ENCODE measurements around the gene DNAJC13. TPM values are rescaled to one million over a fixed set of nuclear protein-coding genes. Genes with fewer than 3 reads are reported as not detected.

The DNAJC13 gene
- total and polyA plus RNA-seq, 2 donors, result 9.9 to 21.0 TPM

DNA sequence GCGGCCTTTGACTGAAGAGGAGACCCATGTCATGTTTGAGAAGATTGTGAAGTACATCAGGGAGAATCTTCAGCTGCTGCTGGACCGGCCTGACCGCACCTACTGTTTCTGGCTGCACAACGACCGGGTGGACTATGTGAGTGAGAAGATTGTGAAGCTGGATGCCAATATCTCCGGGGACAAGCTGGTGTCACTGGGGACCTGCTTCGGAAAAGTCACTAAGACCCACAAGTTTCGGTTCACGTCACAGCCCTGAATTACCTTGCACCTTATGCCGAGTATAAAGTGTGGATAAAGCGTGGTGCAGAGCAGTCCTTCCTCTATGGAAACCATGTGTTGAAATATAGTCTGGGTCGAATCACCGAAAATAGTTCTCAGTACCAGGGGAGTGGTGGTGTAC lies 16.0 kb upstream of the DNAJC13 start:
- Histone ChIP-seq H3K27me3 (ENCODE audit: control insufficient read depth in 2 of 2, insufficient read depth in 1 of 2, low read length in 1 of 2) (no peaks in the 10 kb centered on the region), H3K27ac (ENCODE audit: low read depth in 1 of 2, low read length in 1 of 2) (no peak overlapping the region), H3K4me1 (ENCODE audit: control insufficient read depth in 2 of 2, insufficient read depth in 2 of 2, low read length in 2 of 2) (no peaks in the 10 kb centered on the region), H3K36me3 (ENCODE audit: control insufficient read depth in 2 of 2, insufficient read depth in 2 of 2, low read length in 1 of 2) (no peaks in the 10 kb centered on the region), H3K4me3 (ENCODE audit: low read length in 2 of 2) (no peak overlapping the region), H3K9me3 (ENCODE audit: control insufficient read depth in 2 of 2, insufficient read depth in 1 of 2, low read length in 1 of 2) (peaks cover 0 to 3% of the 10 kb centered on the region in 2 donors)
- WGBS, result 97% methylated on average over 13 of the region's 13 CpGs
- DNase-seq (ENCODE audit: low read depth in 6 of 9, low spot score in 9 of 9), result no peak

DNA sequence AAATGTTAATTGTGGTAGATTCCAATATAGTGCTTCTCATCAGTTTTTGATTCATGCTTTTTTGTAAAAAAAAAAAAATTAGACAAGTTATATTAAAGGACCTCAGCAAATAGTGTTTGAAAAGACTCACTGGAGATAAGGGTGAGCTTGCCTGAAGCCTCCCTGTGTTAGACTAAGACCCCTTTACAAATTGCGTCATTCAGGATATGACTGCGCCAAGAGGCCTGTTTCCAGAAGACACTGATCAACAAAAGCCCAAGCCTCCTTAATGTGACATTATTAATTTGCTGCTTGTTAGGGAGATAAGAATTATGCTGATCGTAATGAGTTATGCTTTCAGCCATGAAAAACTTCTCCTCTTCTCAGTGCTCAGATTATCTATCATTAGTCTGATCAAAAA lies 13.0 kb upstream of the DNAJC13 start:
- no peak for DNase-seq (ENCODE audit: low read depth in 6 of 9, low spot score in 9 of 9)
- 97% methylated on average over 3 of the region's 3 CpGs for WGBS
- Histone ChIP-seq H3K27me3 (ENCODE audit: control insufficient read depth in 2 of 2, insufficient read depth in 1 of 2, low read length in 1 of 2) (no peaks in the 10 kb centered on the region), H3K9me3 (ENCODE audit: control insufficient read depth in 2 of 2, insufficient read depth in 1 of 2, low read length in 1 of 2) (no peaks in the 10 kb centered on the region), H3K36me3 (ENCODE audit: control insufficient read depth in 2 of 2, insufficient read depth in 2 of 2, low read length in 1 of 2) (no peaks in the 10 kb centered on the region), H3K4me1 (ENCODE audit: control insufficient read depth in 2 of 2, insufficient read depth in 2 of 2, low read length in 2 of 2) (no peaks in the 10 kb centered on the region), H3K27ac (ENCODE audit: low read depth in 1 of 2, low read length in 1 of 2) (no peak overlapping the region), H3K4me3 (ENCODE audit: low read length in 2 of 2) (no peak overlapping the region)

DNA sequence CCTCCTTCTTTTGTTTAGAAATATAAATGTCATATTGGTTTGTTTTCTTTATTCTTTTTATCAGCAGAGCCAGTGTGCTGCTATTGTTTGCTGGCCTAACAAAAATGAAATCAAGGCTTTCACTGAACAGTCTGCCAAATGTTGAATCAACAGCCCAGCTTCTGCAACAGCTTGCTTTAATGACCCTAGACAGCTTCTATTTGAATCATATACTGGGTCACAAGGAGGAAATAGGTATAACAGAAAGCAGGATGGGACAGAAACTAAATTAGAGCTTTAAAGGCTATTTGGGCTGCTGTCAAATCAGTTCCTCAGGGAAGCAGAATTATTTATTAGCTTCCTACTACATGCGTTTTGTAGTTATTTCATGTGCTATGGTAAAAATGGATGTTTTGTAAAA lies 12.1 kb upstream of the DNAJC13 start:
- Histone ChIP-seq H3K9me3 (ENCODE audit: control insufficient read depth in 2 of 2, insufficient read depth in 1 of 2, low read length in 1 of 2) (no peaks in the 10 kb centered on the region), H3K4me3 (ENCODE audit: low read length in 2 of 2) (no peak overlapping the region), H3K4me1 (ENCODE audit: control insufficient read depth in 2 of 2, insufficient read depth in 2 of 2, low read length in 2 of 2) (no peaks in the 10 kb centered on the region), H3K27me3 (ENCODE audit: control insufficient read depth in 2 of 2, insufficient read depth in 1 of 2, low read length in 1 of 2) (no peaks in the 10 kb centered on the region), H3K36me3 (ENCODE audit: control insufficient read depth in 2 of 2, insufficient read depth in 2 of 2, low read length in 1 of 2) (no peaks in the 10 kb centered on the region), H3K27ac (ENCODE audit: low read depth in 1 of 2, low read length in 1 of 2) (no peak overlapping the region)
- DNase-seq (ENCODE audit: low read depth in 6 of 9, low spot score in 9 of 9), result no peak
- 93% methylated on average over 1 of the region's 1 CpG for WGBS

DNA sequence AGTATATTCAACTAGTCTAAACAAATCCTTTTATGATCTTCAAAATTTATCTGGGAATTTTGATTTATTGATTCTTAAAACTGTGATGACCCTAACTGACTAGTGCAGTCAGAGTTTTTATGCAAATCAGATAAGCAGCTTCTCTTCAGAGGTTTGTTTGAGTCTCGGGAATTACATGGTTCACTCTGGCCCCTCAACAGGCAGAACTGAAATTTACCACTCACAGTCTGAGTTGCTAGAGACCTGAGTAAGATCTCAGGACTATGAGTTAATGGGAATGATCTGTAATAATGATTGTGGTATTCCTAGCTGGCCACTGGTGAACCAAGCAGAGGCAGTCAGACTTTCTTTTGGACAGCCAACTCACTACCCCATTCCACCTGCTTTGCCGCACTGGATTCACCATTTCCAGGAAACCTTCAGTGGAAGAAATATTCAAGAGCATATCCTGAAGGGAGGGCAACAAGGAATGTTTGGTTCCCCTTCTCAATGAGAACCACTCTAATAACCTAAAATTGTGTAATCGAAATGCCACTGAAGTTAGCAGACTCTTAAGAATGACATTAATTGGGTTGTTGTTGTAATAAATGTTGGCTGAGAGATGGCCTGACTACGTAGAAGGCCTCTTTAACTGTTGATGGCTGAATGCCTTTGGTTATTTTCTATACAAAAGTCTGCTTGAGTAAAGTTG lies 11.5 kb upstream of the DNAJC13 start:
- Histone ChIP-seq H3K36me3 (ENCODE audit: control insufficient read depth in 2 of 2, insufficient read depth in 2 of 2, low read length in 1 of 2) (no peaks in the 10 kb centered on the region), H3K4me3 (ENCODE audit: low read length in 2 of 2) (no peak overlapping the region), H3K9me3 (ENCODE audit: control insufficient read depth in 2 of 2, insufficient read depth in 1 of 2, low read length in 1 of 2) (no peaks in the 10 kb centered on the region), H3K4me1 (ENCODE audit: control insufficient read depth in 2 of 2, insufficient read depth in 2 of 2, low read length in 2 of 2) (no peaks in the 10 kb centered on the region), H3K27ac (ENCODE audit: low read depth in 1 of 2, low read length in 1 of 2) (no peak overlapping the region), H3K27me3 (ENCODE audit: control insufficient read depth in 2 of 2, insufficient read depth in 1 of 2, low read length in 1 of 2) (no peaks in the 10 kb centered on the region)
- WGBS, result 94% methylated on average over 4 of the region's 4 CpGs
- DNase-seq (ENCODE audit: low read depth in 6 of 9, low spot score in 9 of 9), result no peak

DNA sequence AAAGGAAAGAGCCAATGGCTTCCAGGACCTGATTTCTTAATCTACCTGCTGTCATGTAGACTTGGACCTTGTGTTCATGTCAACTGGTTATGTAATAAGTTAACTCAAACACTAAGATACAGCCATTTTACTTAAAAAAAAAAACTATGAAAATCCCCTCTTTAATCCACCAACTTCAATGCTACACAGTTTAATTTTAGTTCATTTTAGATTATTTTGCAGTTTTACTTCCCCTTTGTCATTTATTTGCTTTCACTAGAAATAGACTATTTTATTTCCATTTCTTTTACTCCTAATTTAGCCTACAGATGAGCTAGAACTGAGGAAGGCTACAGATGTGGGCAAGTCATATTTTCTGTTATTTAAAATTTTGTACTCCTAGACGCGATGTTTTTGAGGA lies 10.7 kb upstream of the DNAJC13 start:
- no peak overlapping the region for H3K27ac ChIP-seq (ENCODE audit: low read depth in 1 of 2, low read length in 1 of 2)
- H3K9me3 ChIP-seq (ENCODE audit: control insufficient read depth in 2 of 2, insufficient read depth in 1 of 2, low read length in 1 of 2), result no peaks in the 10 kb centered on the region
- H3K4me3 ChIP-seq (ENCODE audit: low read length in 2 of 2), result no peak overlapping the region
- DNase-seq (ENCODE audit: low read depth in 6 of 9, low spot score in 9 of 9), result no peak
- no peaks in the 10 kb centered on the region for H3K27me3 ChIP-seq (ENCODE audit: control insufficient read depth in 2 of 2, insufficient read depth in 1 of 2, low read length in 1 of 2)
- no peaks in the 10 kb centered on the region for H3K36me3 ChIP-seq (ENCODE audit: control insufficient read depth in 2 of 2, insufficient read depth in 2 of 2, low read length in 1 of 2)
- H3K4me1 ChIP-seq (ENCODE audit: control insufficient read depth in 2 of 2, insufficient read depth in 2 of 2, low read length in 2 of 2), result no peaks in the 10 kb centered on the region
- WGBS, result 97% methylated on average over 2 of the region's 2 CpGs

DNA sequence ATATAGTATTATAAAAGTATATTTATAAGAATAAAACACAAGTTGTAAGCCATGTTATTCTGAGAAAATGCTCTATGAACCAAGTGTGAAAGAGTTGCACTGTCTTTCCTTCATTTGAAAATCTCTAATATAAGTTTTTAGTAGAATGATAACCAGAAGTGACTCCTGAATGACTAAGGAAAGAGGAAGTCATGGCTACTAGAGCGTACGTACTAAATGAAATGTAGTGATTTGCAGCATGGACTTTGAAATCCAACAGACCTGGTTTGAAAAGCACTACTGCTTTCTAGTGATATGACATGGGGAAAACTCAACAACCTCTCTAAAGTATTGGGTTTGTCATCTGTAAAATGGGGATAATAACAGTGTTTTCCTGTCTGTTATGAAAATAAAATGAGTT lies 10.3 kb upstream of the DNAJC13 start:
- Histone ChIP-seq H3K27ac (ENCODE audit: low read depth in 1 of 2, low read length in 1 of 2) (no peak overlapping the region), H3K9me3 (ENCODE audit: control insufficient read depth in 2 of 2, insufficient read depth in 1 of 2, low read length in 1 of 2) (no peaks in the 10 kb centered on the region), H3K4me3 (ENCODE audit: low read length in 2 of 2) (no peak overlapping the region), H3K36me3 (ENCODE audit: control insufficient read depth in 2 of 2, insufficient read depth in 2 of 2, low read length in 1 of 2) (no peaks in the 10 kb centered on the region), H3K27me3 (ENCODE audit: control insufficient read depth in 2 of 2, insufficient read depth in 1 of 2, low read length in 1 of 2) (no peaks in the 10 kb centered on the region), H3K4me1 (ENCODE audit: control insufficient read depth in 2 of 2, insufficient read depth in 2 of 2, low read length in 2 of 2) (no peaks in the 10 kb centered on the region)
- no peak for DNase-seq (ENCODE audit: low read depth in 6 of 9, low spot score in 9 of 9)
- WGBS, result 78% methylated on average over 2 of the region's 2 CpGs

DNA sequence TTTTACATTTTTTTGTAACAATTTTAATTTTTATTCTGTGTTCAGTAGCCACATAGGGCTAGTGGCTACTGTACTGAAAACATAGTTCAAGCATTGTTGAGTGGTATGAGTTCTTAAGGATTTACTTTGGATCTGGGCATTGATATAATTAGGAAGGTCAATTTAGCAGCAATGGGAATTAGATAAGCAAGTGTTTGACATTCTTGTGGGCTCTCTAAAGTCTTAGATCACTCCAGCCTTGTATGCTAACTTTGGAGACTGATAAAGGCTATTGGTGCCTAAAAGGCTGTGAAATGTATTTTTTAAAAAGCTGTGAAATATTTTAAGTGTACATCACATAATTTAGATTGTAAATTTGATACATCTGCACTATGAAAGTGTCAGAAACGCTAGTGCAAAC lies 2.5 kb upstream of the DNAJC13 start:
- Histone ChIP-seq H3K9me3 (ENCODE audit: control insufficient read depth in 2 of 2, insufficient read depth in 1 of 2, low read length in 1 of 2) (no peaks in the 10 kb centered on the region), H3K4me3 (ENCODE audit: low read length in 2 of 2) (no peak overlapping the region), H3K27me3 (ENCODE audit: control insufficient read depth in 2 of 2, insufficient read depth in 1 of 2, low read length in 1 of 2) (no peaks in the 10 kb centered on the region), H3K4me1 (ENCODE audit: control insufficient read depth in 2 of 2, insufficient read depth in 2 of 2, low read length in 2 of 2) (peaks cover 0 to 4% of the 10 kb centered on the region in 2 donors), H3K36me3 (ENCODE audit: control insufficient read depth in 2 of 2, insufficient read depth in 2 of 2, low read length in 1 of 2) (no peaks in the 10 kb centered on the region), H3K27ac (ENCODE audit: low read depth in 1 of 2, low read length in 1 of 2) (no peak overlapping the region)
- WGBS, result 97% methylated on average over 1 of the region's 1 CpG
- no peak for DNase-seq (ENCODE audit: low read depth in 6 of 9, low spot score in 9 of 9)

DNA sequence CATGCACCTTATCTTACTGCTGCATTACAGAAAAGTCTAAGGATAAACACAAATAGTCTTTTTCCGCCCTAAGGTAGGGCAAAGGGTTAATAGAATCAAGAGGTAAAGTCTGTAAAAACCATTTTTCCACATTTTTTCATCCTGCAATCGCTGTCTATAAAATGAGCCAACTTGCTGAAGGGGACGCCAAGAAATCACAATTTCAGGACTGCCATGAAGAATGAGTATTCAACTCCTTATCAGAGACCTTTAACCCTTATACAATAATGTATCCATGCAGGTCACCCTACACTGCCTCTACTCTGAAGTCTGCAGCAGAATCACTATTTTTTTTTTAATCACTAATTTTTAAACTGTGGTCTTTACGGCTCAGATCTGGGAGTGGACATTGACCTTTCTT lies 1.1 kb upstream of the DNAJC13 start:
- Histone ChIP-seq H3K4me3 (ENCODE audit: low read length in 2 of 2) (no peak overlapping the region), H3K9me3 (ENCODE audit: control insufficient read depth in 2 of 2, insufficient read depth in 1 of 2, low read length in 1 of 2) (no peaks in the 10 kb centered on the region), H3K27me3 (ENCODE audit: control insufficient read depth in 2 of 2, insufficient read depth in 1 of 2, low read length in 1 of 2) (no peaks in the 10 kb centered on the region), H3K4me1 (ENCODE audit: control insufficient read depth in 2 of 2, insufficient read depth in 2 of 2, low read length in 2 of 2) (peaks cover 0 to 4% of the 10 kb centered on the region in 2 donors), H3K27ac (ENCODE audit: low read depth in 1 of 2, low read length in 1 of 2) (no peak overlapping the region), H3K36me3 (ENCODE audit: control insufficient read depth in 2 of 2, insufficient read depth in 2 of 2, low read length in 1 of 2) (no peaks in the 10 kb centered on the region)
- DNase-seq (ENCODE audit: low read depth in 6 of 9, low spot score in 9 of 9), result no peak
- 97% methylated on average over 4 of the region's 4 CpGs for WGBS

DNA sequence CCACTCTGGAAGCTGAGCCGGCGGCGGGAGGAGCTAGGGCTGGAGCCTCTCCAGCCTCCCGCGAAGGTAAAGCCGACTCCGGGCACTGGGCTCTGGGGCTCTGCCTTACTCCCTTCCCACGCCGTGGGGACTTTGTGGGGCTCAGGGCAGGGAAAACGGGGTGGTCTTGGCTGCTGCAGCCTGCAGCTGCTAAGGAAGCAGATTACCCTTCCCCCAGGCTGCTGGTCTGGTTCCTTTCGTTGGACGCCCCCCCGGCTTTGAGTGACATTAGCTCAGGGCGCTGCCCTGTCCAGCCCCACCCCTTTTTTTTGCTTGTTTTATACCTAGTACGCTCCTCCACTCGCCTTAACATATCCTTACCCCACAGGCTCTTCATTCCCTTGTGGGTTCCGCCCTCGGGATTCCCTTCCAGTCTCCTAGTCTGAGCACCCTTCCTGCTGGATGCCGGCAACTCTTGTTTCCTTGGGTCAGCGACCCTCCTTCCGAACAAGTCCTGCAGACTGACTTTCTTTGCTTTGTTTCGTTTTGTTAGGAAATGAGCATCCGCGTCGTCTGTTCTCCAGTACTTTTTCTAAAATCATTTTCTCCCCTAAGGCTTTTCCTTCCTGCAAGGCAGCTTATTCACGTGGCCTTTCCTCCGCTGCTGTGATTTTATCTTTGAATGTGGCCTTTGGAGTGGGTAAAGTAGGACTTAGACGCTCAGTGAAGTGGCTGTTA lies 551 bp downstream of the DNAJC13 start:
- Histone ChIP-seq H3K4me1 (ENCODE audit: control insufficient read depth in 2 of 2, insufficient read depth in 2 of 2, low read length in 2 of 2) (peaks cover 0 to 4% of the 10 kb centered on the region in 2 donors), H3K9me3 (ENCODE audit: control insufficient read depth in 2 of 2, insufficient read depth in 1 of 2, low read length in 1 of 2) (no peaks in the 10 kb centered on the region), H3K27ac (ENCODE audit: low read depth in 1 of 2, low read length in 1 of 2) (peak overlapping the region; percentile 88 to 95), H3K4me3 (ENCODE audit: low read length in 2 of 2) (peak overlapping the region; percentile 85 to 98), H3K27me3 (ENCODE audit: control insufficient read depth in 2 of 2, insufficient read depth in 1 of 2, low read length in 1 of 2) (no peaks in the 10 kb centered on the region), H3K36me3 (ENCODE audit: control insufficient read depth in 2 of 2, insufficient read depth in 2 of 2, low read length in 1 of 2) (no peaks in the 10 kb centered on the region)
- under 1% methylated on average over 28 of the region's 28 CpGs for WGBS
- peak in 6 of 9 donors; percentile 33 to 64 (median 42) for DNase-seq (ENCODE audit: low read depth in 6 of 9, low spot score in 9 of 9)
